ENCODE data around the gene SMPD3.
A peak's percentile ranks its signal among the peaks of the same experiment; 100 is the strongest.

Gene SMPD3

GRCh38 chr16:68379472-68380347 lies 68.6 kb downstream of the SMPD3 start:
- no peak for DNase-seq

GRCh38 chr16:68378436-68379415 lies 69.6 kb downstream of the SMPD3 start:
- DNase-seq, result no peak

- DNase-seq, result no peak
Measured at GRCh38 chr16:68377667-68378393, 70.5 kb downstream of the SMPD3 start.

GRCh38 chr16:68377221-68377620 lies 71.1 kb downstream of the SMPD3 start:
- no peak for DNase-seq

GRCh38 chr16:68376590-68376989 lies 71.7 kb downstream of the SMPD3 start:
- no peak for DNase-seq

GRCh38 chr16:68375801-68376536 lies 72.3 kb downstream of the SMPD3 start:
- no peak for DNase-seq

GRCh38 chr16:68374961-68375660 lies 73.2 kb downstream of the SMPD3 start:
- no peak for DNase-seq

- no peak for DNase-seq
Measured at GRCh38 chr16:68374246-68374805, 74.0 kb downstream of the SMPD3 start.

GRCh38 chr16:68373528-68374245 lies 74.6 kb downstream of the SMPD3 start:
- DNase-seq, result no peak

- no peak for DNase-seq
Measured at GRCh38 chr16:68372806-68373205, 75.5 kb downstream of the SMPD3 start.

- no peak for DNase-seq
Measured at GRCh38 chr16:68372381-68372720, 76.0 kb downstream of the SMPD3 start.

- DNase-seq, result no peak
Measured at GRCh38 chr16:68371706-68372380, 76.5 kb downstream of the SMPD3 start.

- no peak for DNase-seq
Measured at GRCh38 chr16:68371276-68371651, 77.0 kb downstream of the SMPD3 start.

GRCh38 chr16:68370581-68371275 lies 77.6 kb downstream of the SMPD3 start:
- DNase-seq, result peak; percentile 23

- peak; percentile 20 for DNase-seq
Measured at GRCh38 chr16:68369697-68370580, 78.4 kb downstream of the SMPD3 start.

GRCh38 chr16:68369168-68369567 lies 79.1 kb downstream of the SMPD3 start:
- no peak for DNase-seq

GRCh38 chr16:68368301-68368888 lies 79.9 kb downstream of the SMPD3 start:
- DNase-seq, result no peak

- no peak for DNase-seq
Measured at GRCh38 chr16:68367891-68368290, 80.4 kb downstream of the SMPD3 start.
